Prostate gland (tissue), 2 donors: ENCODE data around the gene ALKBH7.

Source experiments
- CTCF ChIP-seq, 4 experiments: fragments of 200-600 bp in 2 of 4; fragments of 450-650 bp in 2 of 4; sonication (generic) in 2 of 4; IDR thresholded peaks; 1 replicate in 3 of 4; 2 replicates in 1 of 4; pipeline ENCODE4 v1.5.1; 2016 to 2019; ENCODE audit warnings: antibody characterized with exemption in 4 of 4, mild to moderate bottlenecking in 2 of 4, moderate library complexity in 2 of 4
- POLR2A ChIP-seq: fragments of 450-650 bp; IDR thresholded peaks from one replicate; pipeline ENCODE4 v1.6.1; 2016; ENCODE audit warnings: antibody characterized with exemption, mild to moderate bottlenecking

DNA sequence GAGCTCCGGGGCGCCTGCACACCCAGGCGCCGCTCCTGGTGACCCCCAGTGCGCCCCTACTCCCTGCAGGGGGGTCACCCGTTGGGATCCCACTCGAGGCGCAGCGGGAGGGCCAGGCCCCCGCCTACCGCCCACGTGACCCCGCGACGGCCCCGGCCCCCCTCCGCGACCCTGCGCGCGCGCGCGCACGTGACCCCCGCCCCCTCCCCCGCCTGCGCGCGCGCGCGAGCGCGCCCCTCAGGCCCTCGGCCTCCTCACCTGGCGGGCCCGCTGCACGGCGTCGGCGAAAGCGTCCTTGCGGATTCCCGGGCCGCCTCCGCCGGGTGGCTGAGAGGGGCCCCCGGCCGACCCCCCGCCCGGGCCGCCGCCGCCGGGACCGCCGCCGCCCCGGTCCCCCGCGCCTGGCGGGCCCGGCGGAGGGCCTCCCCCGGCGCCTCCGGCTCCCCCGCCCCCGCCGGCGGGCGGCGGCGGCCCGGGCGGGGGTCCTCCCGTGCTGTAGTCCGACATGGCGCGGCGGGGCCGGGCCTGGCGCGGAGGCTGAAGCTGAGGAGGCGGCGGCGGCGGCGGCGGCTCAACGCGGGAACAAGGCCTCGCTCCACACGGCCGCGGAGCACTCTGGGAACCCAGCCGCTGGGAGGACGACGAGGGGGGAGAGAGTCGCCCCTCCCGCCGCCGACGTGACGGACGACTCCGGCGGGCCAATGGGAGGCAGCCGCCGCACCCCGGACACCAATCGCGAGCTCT, 51.8 kb downstream of the ALKBH7 start, which contains the start of gene KHSRP:
- TF ChIP-seq CTCF (IDR thresholded peaks at IDR 0.05): no peak
- TF ChIP-seq POLR2A: peak; percentile 92
